ENCODE results near the gene TIMM8A.
"Not testable (repeated sequence)": the region's sequence is repeated elsewhere in the genome, so short reads cannot be mapped to it uniquely, and the experiment has no call there.

- TF ChIP-seq EZH2 (IDR thresholded peaks at IDR 0.05; ENCODE audit: insufficient read depth, poor library complexity, severe bottlenecking); EZH2phosphoT487 (IDR thresholded peaks at IDR 0.05; ENCODE audit: insufficient read depth, low read depth): not testable (repeated sequence)
Observed at GRCh38 chrX:101326600-101326999, 21.9 kb downstream of the TIMM8A start.

All from GM23248 (cell line).